ENCODE measurements around the gene PLEKHH1.

- no peak for TF ChIP-seq CTCF (IDR thresholded peaks at IDR 0.05; ENCODE audit: low read depth, low read length)
- no peak for TF ChIP-seq POLR2A (IDR thresholded peaks at IDR 0.05; ENCODE audit: extremely low read depth, insufficient read length)
- TF ChIP-seq MAX (IDR thresholded peaks at IDR 0.05; ENCODE audit: low read depth, low read length), result no peak
- no peak for TF ChIP-seq MYC (IDR thresholded peaks at IDR 0.05; ENCODE audit: low read depth, low read length)
Measured at GRCh38 chr14:67519406-67519805, 13.7 kb upstream of the PLEKHH1 start.

Measured in NB4 (cell line).